OCI-LY7 (cell line): ENCODE results near the gene WNT10A. TPM values are rescaled to one million over a fixed set of nuclear protein-coding genes. Genes with fewer than 3 reads are reported as not detected.

Experiments
- BruUV-seq: library from RNA; stranded (reverse); fragments of 400-500 nt; replicated peaks from 2 replicates; lab custom pipeline; 2021; lab: Mats Ljungman, UMichigan
- CTCF ChIA-PET: fragments of 300-600 bp; sonication (Branson Sonifier 250); formaldehyde crosslinking; loops from one replicate; lab custom pipeline; 2022; ENCODE audit warnings: antibody characterized with exemption; ENCODE audit not compliant: unreplicated experiment; lab: Charles Lee
- POLR2A ChIA-PET: fragments of 300-600 bp; sonication (Branson Sonifier 250); formaldehyde crosslinking; loops from one replicate; lab custom pipeline; 2022; ENCODE audit warnings: antibody characterized with exemption; lab: Charles Lee
- DNase-seq: peaks from one replicate; pipeline ENCODE4 v3.0.0-alpha.2; 2015; ENCODE audit warnings: low spot score
- H2AFZ ChIP-seq: fragments of 200-600 bp; sonication (generic), shearing (Covaris generic); 2 replicates; pipeline ENCODE4 v1.6.1; 2014; ENCODE audit warnings: mild to moderate bottlenecking, antibody characterized with exemption, low read length, moderate library complexity
- H3K27ac ChIP-seq: fragments of 200-600 bp; sonication (generic); 2 replicates; pipeline ENCODE4 v1.5.1; 2014; ENCODE audit warnings: mixed run types, low read depth, mild to moderate bottlenecking, moderate library complexity, low read length, inconsistent platforms; ENCODE audit not compliant: poor library complexity, severe bottlenecking
- H3K36me3 ChIP-seq: fragments of 200-600 bp; sonication (generic); 2 replicates; pipeline ENCODE4 v1.6.1; 2014; ENCODE audit warnings: mild to moderate bottlenecking, antibody characterized with exemption, low read length, moderate library complexity, mixed read lengths; ENCODE audit not compliant: insufficient read depth
- H3K4me1 ChIP-seq: fragments of 200-600 bp; sonication (generic); 2 replicates; pipeline ENCODE4 v1.5.1; 2014; ENCODE audit warnings: mild to moderate bottlenecking, low read length; ENCODE audit not compliant: insufficient read depth, poor library complexity, severe bottlenecking
- H3K4me2 ChIP-seq: fragments of 200-600 bp; sonication (generic); 2 replicates; pipeline ENCODE4 v1.6.1; 2014; ENCODE audit warnings: mild to moderate bottlenecking, low read length
- H3K4me3 ChIP-seq: fragments of 200-600 bp; sonication (generic); 2 replicates; pipeline ENCODE4 v1.5.1; 2014; ENCODE audit warnings: mild to moderate bottlenecking, low read depth, low read length; ENCODE audit not compliant: poor library complexity, severe bottlenecking
- H3K79me2 ChIP-seq: fragments of 200-600 bp; sonication (generic); 2 replicates; pipeline ENCODE4 v1.6.1; 2016; ENCODE audit warnings: low read depth, mild to moderate bottlenecking, low read length, moderate library complexity, mixed read lengths; ENCODE audit not compliant: insufficient read depth
- H3K9me2 ChIP-seq: fragments of 200-600 bp; sonication (generic); 2 replicates; pipeline ENCODE4 v1.6.1; 2016; ENCODE audit warnings: mild to moderate bottlenecking, low read length, mixed read lengths; ENCODE audit not compliant: insufficient read depth
- H3K9me3 ChIP-seq: fragments of 200-600 bp; sonication (generic); 2 replicates; pipeline ENCODE4 v1.6.1; 2014; ENCODE audit warnings: mild to moderate bottlenecking, mixed run types, low read length, mixed read lengths
- H4K20me1 ChIP-seq: fragments of 200-600 bp; sonication (generic); 2 replicates; pipeline ENCODE4 v1.6.1; 2014; ENCODE audit warnings: mild to moderate bottlenecking, antibody characterized with exemption, low read length, moderate library complexity, mixed read lengths; ENCODE audit not compliant: insufficient read depth
- EZH2phosphoT487 ChIP-seq: fragments of 200-600 bp; sonication (generic); IDR thresholded peaks from 2 replicates; pipeline ENCODE4 v1.6.1; 2018; ENCODE audit warnings: low read depth, borderline replicate concordance, mild to moderate bottlenecking, mixed run types, antibody characterized with exemption, low read length, moderate library complexity, mixed read lengths
- intact Hi-C: fragments of 100-400 bp; cut with micrococcal nuclease; formaldehyde crosslinking; loops from one replicate; pipeline ENCODE4 v1.10.0; 2022; ENCODE audit not compliant: unreplicated experiment
- total RNA-seq, 2 experiments: library from RNA; depleted of rRNA in 1 of 2; stranded (reverse); fragments of >200 nt in 1 of 2; shearing (Covaris generic) in 1 of 2; gene quantifications; 2 replicates each; pipeline ENCODE4 v1.2.3, GENCODE V29; 2014 to 2022
- TF ChIP-seq, protein P1 (sequence below): fragments of 200-600 bp; sonication (generic); conservative IDR thresholded peaks from 2 replicates; pipeline ENCODE4 v1.5.1; 2014; ENCODE audit warnings: mild to moderate bottlenecking, antibody characterized with exemption, low read length, moderate library complexity, mixed read lengths

WNT10A gene
- total RNA-seq, 2 experiments from 2014 or later = 5.5 to 11.4 TPM

DNA sequence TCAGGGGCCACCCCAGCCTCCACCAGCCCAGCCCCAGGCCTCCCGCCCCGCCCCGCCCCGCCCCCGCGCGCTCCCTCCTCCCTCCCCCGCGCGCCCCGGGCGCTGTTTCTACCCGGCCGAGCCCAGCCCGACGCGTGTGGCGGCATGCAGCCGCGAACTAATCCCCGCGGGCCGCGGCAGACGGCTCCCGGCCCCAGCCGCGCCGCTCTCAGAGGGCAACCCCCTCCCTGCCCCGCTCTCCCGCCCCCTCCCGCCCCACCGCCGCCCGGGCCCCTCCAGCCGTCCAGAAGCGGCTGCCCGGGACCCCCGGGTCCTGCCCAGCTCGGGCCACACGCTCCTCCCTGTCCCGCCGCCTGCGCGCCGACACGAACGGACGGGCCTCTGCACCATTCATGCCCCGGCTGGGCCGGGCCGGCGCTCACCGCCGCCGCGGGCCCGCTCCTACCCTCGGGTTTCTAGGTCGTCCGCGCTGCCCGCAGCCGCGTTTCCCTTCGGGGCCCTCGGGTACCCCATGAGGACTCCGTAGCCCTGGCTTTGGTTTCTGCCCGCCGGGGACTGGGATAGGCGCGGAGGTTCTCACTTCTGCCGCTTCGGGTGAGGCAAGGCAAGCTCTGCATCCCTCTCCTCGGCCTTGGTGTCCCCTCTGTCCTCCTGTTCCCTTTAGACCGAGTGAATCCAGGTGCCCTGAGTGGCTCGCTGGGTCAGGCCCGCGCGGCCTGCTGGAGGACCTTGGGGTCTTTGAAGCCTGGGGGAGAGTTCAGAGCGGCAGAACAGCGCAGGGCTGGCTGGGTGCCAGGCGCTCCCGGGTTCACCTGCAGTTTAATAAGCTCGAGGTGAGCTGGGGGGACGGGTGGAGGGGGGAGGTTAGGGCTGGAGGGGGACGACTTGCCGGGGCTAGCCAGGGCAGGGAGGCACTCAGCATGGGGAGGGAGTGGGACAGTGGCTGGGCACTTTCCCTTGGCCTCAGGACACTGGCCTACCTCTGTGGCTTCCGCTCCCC is 3.1 kb downstream of the WNT10A start:
- no peak overlapping the region for H2AFZ ChIP-seq
- H3K9me3 ChIP-seq = no peaks in the 10 kb centered on the region
- H4K20me1 ChIP-seq = no peaks in the 10 kb centered on the region
- H3K4me3 ChIP-seq = peak overlapping the region; percentile 8
- intact Hi-C loops = loop anchor here (10.0 kb wide), 1 partner anchor 391 kb away; the partner anchor contains the start of gene DNAJB2
- ChIA-PET CTCF (interaction anchor here (0.6 to 1.0 kb wide), 3 partner anchors 9 to 225 kb away, joined by 3 to 7 read pairs (median 3); no protein-coding TSS in a partner anchor), POLR2A (interaction anchor here (2.4 kb wide), 1 partner anchor 13 kb away, joined by 12 read pairs; no protein-coding TSS in a partner anchor)
- BruUV-seq = no TSS peak
- H3K4me1 ChIP-seq = peaks cover 74% of the 10 kb centered on the region
- peak overlapping the region; percentile 88; the same call in 1 of the 2 replicates for H3K4me2 ChIP-seq
- H3K36me3 ChIP-seq = no peaks in the 10 kb centered on the region
- TF ChIP-seq, protein P1, sequence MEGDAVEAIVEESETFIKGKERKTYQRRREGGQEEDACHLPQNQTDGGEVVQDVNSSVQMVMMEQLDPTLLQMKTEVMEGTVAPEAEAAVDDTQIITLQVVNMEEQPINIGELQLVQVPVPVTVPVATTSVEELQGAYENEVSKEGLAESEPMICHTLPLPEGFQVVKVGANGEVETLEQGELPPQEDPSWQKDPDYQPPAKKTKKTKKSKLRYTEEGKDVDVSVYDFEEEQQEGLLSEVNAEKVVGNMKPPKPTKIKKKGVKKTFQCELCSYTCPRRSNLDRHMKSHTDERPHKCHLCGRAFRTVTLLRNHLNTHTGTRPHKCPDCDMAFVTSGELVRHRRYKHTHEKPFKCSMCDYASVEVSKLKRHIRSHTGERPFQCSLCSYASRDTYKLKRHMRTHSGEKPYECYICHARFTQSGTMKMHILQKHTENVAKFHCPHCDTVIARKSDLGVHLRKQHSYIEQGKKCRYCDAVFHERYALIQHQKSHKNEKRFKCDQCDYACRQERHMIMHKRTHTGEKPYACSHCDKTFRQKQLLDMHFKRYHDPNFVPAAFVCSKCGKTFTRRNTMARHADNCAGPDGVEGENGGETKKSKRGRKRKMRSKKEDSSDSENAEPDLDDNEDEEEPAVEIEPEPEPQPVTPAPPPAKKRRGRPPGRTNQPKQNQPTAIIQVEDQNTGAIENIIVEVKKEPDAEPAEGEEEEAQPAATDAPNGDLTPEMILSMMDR = no peak
- no peak for TF ChIP-seq EZH2phosphoT487
- no peak overlapping the region for H3K27ac ChIP-seq
- H3K9me2 ChIP-seq = no peaks in the 10 kb centered on the region
- peak; percentile 26 for DNase-seq
- H3K79me2 ChIP-seq = no peaks in the 10 kb centered on the region

DNA sequence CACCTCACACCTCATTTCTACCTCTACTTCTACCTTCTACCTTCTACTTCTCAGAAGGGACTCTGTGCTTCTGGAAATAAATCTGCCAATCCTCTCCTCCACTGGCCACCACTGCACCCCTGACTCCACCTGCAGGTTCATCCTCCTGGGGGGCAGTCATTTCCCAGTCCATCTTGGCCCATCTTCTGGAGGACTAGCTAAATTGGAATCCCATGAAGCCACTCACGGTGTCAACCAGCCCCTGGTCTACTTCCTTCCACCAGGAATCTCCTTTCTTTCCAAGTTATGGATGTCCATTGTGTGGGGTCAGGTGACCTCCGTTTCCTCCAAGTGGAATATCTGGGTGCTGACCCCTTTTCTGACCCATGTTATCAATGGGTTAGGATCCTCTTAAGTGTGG is 3.9 kb downstream of the WNT10A start:
- Histone ChIP-seq H3K4me3 (no peak overlapping the region), H2AFZ (no peak overlapping the region), H3K27ac (no peak overlapping the region), H3K9me2 (no peaks in the 10 kb centered on the region), H3K9me3 (no peaks in the 10 kb centered on the region), H3K4me1 (peaks cover 67% of the 10 kb centered on the region), H3K4me2 (no peak overlapping the region), H4K20me1 (no peaks in the 10 kb centered on the region), H3K36me3 (no peaks in the 10 kb centered on the region), H3K79me2 (no peaks in the 10 kb centered on the region)
- intact Hi-C loops = loop anchor here (10.0 kb wide), 1 partner anchor 390 kb away; the partner anchor contains the start of gene DNAJB2
- no peak for DNase-seq
- ChIA-PET POLR2A (interaction anchor here (2.4 kb wide), 1 partner anchor 12 kb away, joined by 12 read pairs; no protein-coding TSS in a partner anchor), CTCF (no interaction called here)
- BruUV-seq = no TSS peak
- no peak for TF ChIP-seq EZH2phosphoT487
- TF ChIP-seq, protein P1 = no peak
